Activated T-cell treated with anti-CD3 and anti-CD28 coated beads, Interleukin-2, amount 50 U/mL, for 1 hour (primary cell): Measurements from ENCODE around the gene FOS.
"Not testable (repeated sequence)": the region's sequence is repeated elsewhere in the genome, so short reads cannot be mapped to it uniquely, and the experiment has no call there.

ENCODE experiments used
- DNase-seq: peaks from one replicate; pipeline ENCODE4 v3.0.0-alpha.2; 2020

The FOS gene

GRCh38 chr14:75278422-75279152 is at the start of gene FOS:
Gene FOS (plus strand): TSS chr14:75278828. CDS start chr14:75278983, 155 bp downstream.
- DNase-seq = peak; percentile 92

DNA sequence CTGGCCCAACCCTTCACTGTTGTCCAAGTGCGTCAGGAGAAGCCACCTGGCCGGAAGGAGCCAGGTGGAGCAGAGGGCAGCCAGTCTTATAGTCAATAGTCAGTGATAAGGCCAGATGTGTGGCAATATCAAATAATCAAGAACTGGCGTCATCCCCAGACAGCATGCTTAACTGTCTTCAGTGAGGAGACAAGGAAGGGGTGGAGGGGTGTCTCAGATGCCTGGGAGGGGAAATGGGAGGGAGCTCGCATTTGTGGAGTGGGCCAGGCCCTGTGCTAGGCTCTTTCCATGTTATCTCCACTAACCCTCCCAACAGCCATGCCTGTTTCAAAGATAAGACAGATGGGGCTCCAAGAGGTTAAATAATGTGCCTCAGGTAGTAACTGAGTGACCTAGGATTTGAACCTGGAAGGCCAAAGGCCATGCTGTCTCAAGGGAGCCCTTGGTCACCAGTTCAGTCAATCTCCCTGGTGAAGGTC is 48.9 kb upstream of the FOS start:
- DNase-seq = no peak

- DNase-seq = peak; percentile 49
Observed at GRCh38 chr14:75230140-75230792, 48.4 kb upstream of the FOS start.

- DNase-seq = no peak
Observed at GRCh38 chr14:75231320-75231719, 47.3 kb upstream of the FOS start.

GRCh38 chr14:75232191-75232590 is 46.4 kb upstream of the FOS start:
- no peak for DNase-seq

- DNase-seq = peak; percentile 43
Observed at GRCh38 chr14:75232597-75232996, 46.0 kb upstream of the FOS start.

GRCh38 chr14:75234173-75235115 is 44.2 kb upstream of the FOS start:
- DNase-seq = no peak

DNA sequence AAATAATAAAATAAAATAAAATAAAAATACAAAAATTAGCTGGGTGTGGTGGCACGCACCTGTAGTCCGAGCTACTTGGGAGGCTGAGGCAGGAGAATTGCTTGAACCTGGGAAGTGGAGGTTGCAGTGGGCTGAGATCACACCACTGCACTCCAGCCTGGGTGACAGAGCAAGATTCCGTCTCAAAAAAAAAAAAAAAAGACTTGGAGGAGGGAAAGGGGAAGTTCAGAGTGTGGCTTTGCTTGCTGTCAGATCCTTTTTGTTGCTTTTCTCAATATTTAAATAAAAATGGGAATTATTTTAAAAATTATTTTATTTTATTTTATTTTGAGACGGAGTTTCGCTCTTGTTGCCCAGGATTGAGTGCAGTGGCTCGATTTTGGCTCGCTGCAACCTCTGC is 43.4 kb upstream of the FOS start:
- not testable (repeated sequence) for DNase-seq

- DNase-seq = no peak
Observed at GRCh38 chr14:75236467-75236866, 42.2 kb upstream of the FOS start.

DNA sequence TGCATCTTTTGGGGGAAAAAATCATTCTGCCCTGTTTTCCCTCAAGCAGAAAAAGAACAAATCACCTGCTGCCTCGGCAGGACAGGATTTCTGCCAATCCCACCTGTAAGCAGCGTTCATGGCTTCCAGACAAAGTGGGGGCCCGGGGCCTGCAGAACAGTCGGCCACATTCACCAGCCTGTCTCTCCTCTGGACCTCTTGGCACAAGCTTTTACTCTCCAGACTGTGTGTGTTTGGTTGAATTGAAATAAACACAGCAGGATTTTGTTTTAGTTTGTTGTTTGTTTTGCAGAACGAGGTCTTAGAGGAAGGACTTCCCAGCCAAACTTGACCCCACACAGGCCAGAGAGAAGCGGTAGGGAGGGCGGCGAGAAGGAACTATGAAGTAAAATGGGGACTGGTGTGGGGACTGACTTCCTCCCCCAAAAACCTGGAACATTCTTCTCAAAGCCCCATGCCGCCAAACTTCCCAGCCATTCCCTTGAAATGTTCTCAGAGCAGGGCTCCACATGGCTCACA is 41.7 kb upstream of the FOS start:
- no peak for DNase-seq

DNA sequence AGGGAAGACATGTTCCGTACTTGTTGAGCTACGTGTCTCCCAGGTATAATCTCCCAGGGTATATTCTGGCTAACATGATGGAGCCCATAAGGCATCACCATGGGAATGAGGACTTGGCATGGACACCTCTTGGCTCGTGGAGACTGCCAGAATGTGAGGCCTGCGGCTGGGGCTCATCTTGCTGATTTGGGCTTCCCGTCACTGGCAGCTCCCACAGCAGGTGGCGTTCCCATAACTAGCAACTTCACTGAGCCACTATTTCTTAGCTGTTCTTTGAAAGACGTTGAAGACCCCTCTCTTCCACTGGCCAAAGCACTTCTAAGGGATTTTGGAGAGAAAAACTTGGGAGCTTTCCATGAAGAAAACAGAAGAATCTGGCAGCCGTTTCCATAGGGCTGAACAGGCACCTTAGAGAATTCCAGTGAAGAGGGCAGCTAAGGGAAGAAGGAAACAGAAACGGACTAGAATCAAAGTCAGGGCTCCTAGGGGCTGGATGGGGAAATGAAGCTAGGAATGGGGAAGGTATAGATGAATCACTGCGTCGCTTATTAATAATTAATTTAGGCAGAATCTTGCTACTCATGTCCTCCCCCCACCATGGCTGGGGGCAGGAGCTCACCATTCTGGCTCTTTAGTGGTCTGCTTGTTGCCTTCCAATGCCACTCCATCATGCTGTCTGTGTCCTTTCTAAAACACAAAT is 39.7 kb upstream of the FOS start:
- no peak for DNase-seq

GRCh38 chr14:75240781-75241180 is 37.8 kb upstream of the FOS start:
- DNase-seq = no peak

- no peak for DNase-seq
Observed at GRCh38 chr14:75242546-75243273, 35.9 kb upstream of the FOS start.

- no peak for DNase-seq
Observed at GRCh38 chr14:75244121-75244520, 34.5 kb upstream of the FOS start.

GRCh38 chr14:75246546-75247285 is 31.9 kb upstream of the FOS start:
- DNase-seq = no peak

GRCh38 chr14:75247286-75247922 is 31.2 kb upstream of the FOS start:
- DNase-seq = peak; percentile 56

- DNase-seq = no peak
Observed at GRCh38 chr14:75247939-75248338, 30.7 kb upstream of the FOS start.

GRCh38 chr14:75249251-75249957 is 29.2 kb upstream of the FOS start:
- peak; percentile 75 for DNase-seq

- no peak for DNase-seq
Observed at GRCh38 chr14:75249958-75250336, 28.7 kb upstream of the FOS start.

GRCh38 chr14:75250800-75251199 is 27.8 kb upstream of the FOS start:
- no peak for DNase-seq
